Gastroesophageal sphincter (tissue), 3 donors: ENCODE measurements around the gene PPM1M.

Experiments
- POLR2A ChIP-seq, 2 donors: fragments of 450-650 bp; IDR thresholded peaks; one replicate each; pipeline ENCODE4 v1.6.1; 2017; ENCODE audit warnings: antibody characterized with exemption in 2 of 2, mild to moderate bottlenecking in 2 of 2, moderate library complexity in 1 of 2
- POLR2AphosphoS5 ChIP-seq: sonication (generic); formaldehyde crosslinking; IDR thresholded peaks from one replicate; pipeline ENCODE4 v1.6.1; 2017; ENCODE audit warnings: antibody characterized with exemption
- TF ChIP-seq, protein P1 (sequence below), 4 experiments: fragments of 200-600 bp in 2 of 4; fragments of 450-650 bp in 2 of 4; sonication (generic) in 1 of 4; IDR thresholded peaks; one replicate each; pipeline ENCODE4 v1.5.1; 2017 to 2019; ENCODE audit warnings: antibody characterized with exemption in 4 of 4, mild to moderate bottlenecking in 2 of 4, moderate library complexity in 2 of 4

DNA sequence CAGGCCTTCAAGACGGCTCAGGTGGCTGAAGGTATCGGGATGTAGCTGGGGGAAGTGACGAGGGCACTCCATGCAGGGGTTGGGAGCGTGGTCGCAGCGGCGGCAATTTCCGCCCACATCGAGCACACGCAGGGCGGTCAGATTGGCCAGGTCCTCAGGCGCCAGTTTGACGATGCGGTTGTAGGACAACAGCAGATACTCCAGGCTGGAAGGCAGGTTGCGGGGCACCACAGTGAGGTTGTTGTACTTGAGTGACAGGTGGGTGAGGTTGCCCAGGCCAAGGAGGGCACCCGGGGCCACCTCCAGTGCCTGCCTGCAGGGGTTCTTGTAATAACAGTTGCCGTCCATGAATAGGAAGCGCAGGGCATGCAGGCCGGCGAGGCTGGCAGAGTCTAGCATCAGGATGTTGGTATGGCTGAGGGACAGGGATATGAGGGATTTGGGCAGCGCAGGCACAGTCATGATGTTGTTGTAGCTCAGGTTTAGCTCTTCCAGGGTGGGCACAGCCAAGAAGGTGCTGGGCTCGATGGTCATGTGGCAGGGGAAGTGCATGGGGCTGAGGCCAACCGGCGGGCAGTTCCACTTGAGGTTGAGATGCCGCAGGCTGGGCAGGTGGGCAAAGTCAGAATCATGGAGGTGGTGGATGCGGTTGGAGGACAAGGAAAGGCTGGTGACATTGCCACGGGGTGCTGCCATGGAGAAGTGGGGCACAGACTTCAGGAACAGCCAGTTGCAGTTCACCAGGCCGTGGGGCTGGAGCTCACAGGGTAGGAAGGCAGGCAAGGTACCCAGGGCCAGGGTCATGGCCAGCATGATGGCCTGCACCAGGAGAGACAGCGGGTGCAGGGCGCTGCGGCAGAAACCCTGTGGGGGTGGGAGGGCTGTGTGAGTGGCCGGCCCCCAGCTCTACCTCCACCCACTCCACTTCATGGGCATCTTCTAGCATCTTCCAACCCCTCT is 21.8 kb upstream of the PPM1M start:
- TF ChIP-seq, protein P1, sequence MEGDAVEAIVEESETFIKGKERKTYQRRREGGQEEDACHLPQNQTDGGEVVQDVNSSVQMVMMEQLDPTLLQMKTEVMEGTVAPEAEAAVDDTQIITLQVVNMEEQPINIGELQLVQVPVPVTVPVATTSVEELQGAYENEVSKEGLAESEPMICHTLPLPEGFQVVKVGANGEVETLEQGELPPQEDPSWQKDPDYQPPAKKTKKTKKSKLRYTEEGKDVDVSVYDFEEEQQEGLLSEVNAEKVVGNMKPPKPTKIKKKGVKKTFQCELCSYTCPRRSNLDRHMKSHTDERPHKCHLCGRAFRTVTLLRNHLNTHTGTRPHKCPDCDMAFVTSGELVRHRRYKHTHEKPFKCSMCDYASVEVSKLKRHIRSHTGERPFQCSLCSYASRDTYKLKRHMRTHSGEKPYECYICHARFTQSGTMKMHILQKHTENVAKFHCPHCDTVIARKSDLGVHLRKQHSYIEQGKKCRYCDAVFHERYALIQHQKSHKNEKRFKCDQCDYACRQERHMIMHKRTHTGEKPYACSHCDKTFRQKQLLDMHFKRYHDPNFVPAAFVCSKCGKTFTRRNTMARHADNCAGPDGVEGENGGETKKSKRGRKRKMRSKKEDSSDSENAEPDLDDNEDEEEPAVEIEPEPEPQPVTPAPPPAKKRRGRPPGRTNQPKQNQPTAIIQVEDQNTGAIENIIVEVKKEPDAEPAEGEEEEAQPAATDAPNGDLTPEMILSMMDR (IDR thresholded peaks at IDR 0.05) = no peak
- TF ChIP-seq POLR2A (IDR thresholded peaks at IDR 0.05) (no peak), POLR2AphosphoS5 (no peak)
